GM21528 (cell line): ENCODE results near the gene TRIM74.
"Not testable (repeated sequence)": the region's sequence is repeated elsewhere in the genome, so short reads cannot be mapped to it uniquely, and the experiment has no call there.

Experiments used
- ATAC-seq: cut with Tn5 transposase; IDR thresholded peaks from one replicate; pipeline ENCODE4 v1.9.1; 2021; ENCODE audit warnings: mild to moderate bottlenecking, moderate library complexity; ENCODE audit not compliant: unreplicated experiment, low FRiP score

The TRIM74 gene

GRCh38 chr7:72914756-72915525 lies 54.3 kb downstream of the TRIM74 start:
- ATAC-seq: peak; percentile 76

GRCh38 chr7:72913750-72914149 lies 55.5 kb downstream of the TRIM74 start:
- not testable (repeated sequence) for ATAC-seq

- ATAC-seq: not testable (repeated sequence)
These were observed 57.9 kb downstream of the TRIM74 start for GRCh38 chr7:72911395-72911794.
